H1 (cell line): ENCODE data around the gene KLHL9. TPM values are rescaled to one million over a fixed set of nuclear protein-coding genes. Genes with fewer than 3 reads are reported as not detected.

Experiments used
- CTCF ChIA-PET: fragments of 300-600 bp; sonication (Branson Sonifier 250); formaldehyde crosslinking; loops from one replicate; lab custom pipeline; 2021; ENCODE audit not compliant: partially characterized antibody; lab: Charles Lee
- POLR2A ChIA-PET: fragments of 300-600 bp; sonication (Branson Sonifier 250); formaldehyde crosslinking; loops from one replicate; lab custom pipeline; 2021; ENCODE audit warnings: inconsistent platforms; ENCODE audit not compliant: partially characterized antibody; lab: Charles Lee
- DNase-seq, 2 experiments: peaks; one replicate each; pipeline versions ENCODE4 v3.0.0 to v3.0.0-alpha.2; 2010 to 2022; ENCODE audit warnings: low spot score in 2 of 2, low read depth in 1 of 2, mixed read lengths in 1 of 2
- FAIRE-seq: peaks from 2 replicates; lab custom pipeline; 2011; peaks lifted over from hg19 to GRCh38; lab: Jason Lieb, UNC
- H2AFZ ChIP-seq: 2 replicates; pipeline ENCODE4 v1.8.1; 2012; ENCODE audit warnings: low read length, inconsistent platforms
- H2AK5ac ChIP-seq: 2 replicates; pipeline ENCODE4 v1.6.1; 2013; ENCODE audit warnings: low read depth, low read length
- H2BK120ac ChIP-seq: replicated peaks from 2 replicates; pipeline ENCODE3; 2013; ENCODE audit warnings: low read depth, low read length, inconsistent platforms
- H2BK12ac ChIP-seq: 2 replicates; pipeline ENCODE4 v1.6.1; 2013; ENCODE audit warnings: low read depth, low read length
- H2BK15ac ChIP-seq: 2 replicates; pipeline ENCODE4 v1.6.1; 2013; ENCODE audit warnings: low read length
- H2BK20ac ChIP-seq: 2 replicates; pipeline ENCODE4 v1.6.1; 2013; ENCODE audit warnings: low read length
- H2BK5ac ChIP-seq: 2 replicates; pipeline ENCODE4 v1.6.1; 2013; ENCODE audit warnings: low read depth, low read length
- H3K14ac ChIP-seq: 2 replicates; pipeline ENCODE4 v1.6.1; 2013; ENCODE audit warnings: inconsistent platforms; ENCODE audit not compliant: insufficient read length
- H3K18ac ChIP-seq: 2 replicates; pipeline ENCODE4 v1.6.1; 2013; ENCODE audit warnings: low read length; ENCODE audit errors: extremely low read depth
- H3K23ac ChIP-seq: 2 replicates; pipeline ENCODE4 v1.6.1; 2013; ENCODE audit warnings: inconsistent platforms; ENCODE audit not compliant: insufficient read length
- H3K23me2 ChIP-seq: 2 replicates; pipeline ENCODE4 v1.6.1; 2013; ENCODE audit warnings: low read depth, low read length
- H3K27ac ChIP-seq: 2 replicates; pipeline ENCODE4 v1.6.1; 2011; ENCODE audit warnings: low read depth, low read length, inconsistent platforms
- H3K27me3 ChIP-seq, 4 experiments: replicated peaks in 1 of 4; 1 replicate in 1 of 4; 2 replicates in 3 of 4; pipeline versions ENCODE4 v1.6.1 to v1.8.1; 2011 to 2013; ENCODE audit warnings: low read length in 3 of 4, mild to moderate bottlenecking in 3 of 4, inconsistent platforms in 2 of 4, mixed read lengths in 2 of 4, moderate library complexity in 1 of 4; ENCODE audit not compliant: control insufficient read depth in 3 of 4, insufficient read depth in 3 of 4; ENCODE audit errors: extremely low read depth in 1 of 4
- H3K36me3 ChIP-seq, 4 experiments: 2 replicates each; pipeline versions ENCODE4 v1.6.1 to v1.8.1; 2011 to 2013; ENCODE audit warnings: mild to moderate bottlenecking in 4 of 4, low read length in 3 of 4, moderate library complexity in 2 of 4, control low read depth in 1 of 4, inconsistent platforms in 1 of 4; ENCODE audit not compliant: insufficient read depth in 4 of 4, control insufficient read depth in 2 of 4
- H3K4ac ChIP-seq: replicated peaks from 2 replicates; pipeline ENCODE3; 2013; ENCODE audit warnings: low read length, low read depth, mixed read lengths, inconsistent platforms; ENCODE audit not compliant: insufficient read length
- H3K4me1 ChIP-seq, 4 experiments: replicated peaks in 1 of 4; 1 replicate in 1 of 4; 2 replicates in 3 of 4; pipeline versions ENCODE4 v1.6.1 to v1.8.1; 2011 to 2013; ENCODE audit warnings: low read length in 3 of 4, inconsistent platforms in 2 of 4, mixed read lengths in 1 of 4; ENCODE audit not compliant: insufficient read depth in 4 of 4, control insufficient read depth in 3 of 4
- H3K4me2 ChIP-seq, 2 experiments: 2 replicates each; pipeline versions ENCODE4 v1.6.1 to v1.8.1; 2011 to 2013; ENCODE audit warnings: low read depth in 2 of 2, low read length in 2 of 2, control low read depth in 1 of 2, inconsistent platforms in 1 of 2, mild to moderate bottlenecking in 1 of 2; ENCODE audit not compliant: insufficient read depth in 1 of 2
- H3K4me3 ChIP-seq, 4 experiments: fragments of 200-600, 300-600 bp in 1 of 4; sonication (generic), shearing (Covaris generic), sonication (Bioruptor Twin) in 1 of 4; 2 replicates each; pipeline versions ENCODE4 v1.5.1 to v1.8.1; 2011 to 2016; ENCODE audit warnings: low read length in 4 of 4, low read depth in 3 of 4, control low read depth in 2 of 4, inconsistent platforms in 2 of 4, mild to moderate bottlenecking in 2 of 4, mixed read lengths in 1 of 4, moderate library complexity in 1 of 4; ENCODE audit not compliant: insufficient read depth in 2 of 4; ENCODE audit errors: extremely low read depth in 1 of 4
- H3K56ac ChIP-seq: replicated peaks from 2 replicates; pipeline ENCODE3; 2013; ENCODE audit warnings: low read depth, mild to moderate bottlenecking, mixed read lengths, low read length, inconsistent platforms; ENCODE audit not compliant: insufficient read length
- H3K79me1 ChIP-seq: 2 replicates; pipeline ENCODE4 v1.6.1; 2013; ENCODE audit warnings: low read depth, low read length, control low read depth
- H3K79me2 ChIP-seq, 2 experiments: 2 replicates each; pipeline versions ENCODE4 v1.6.1 to v1.8.1; 2012 to 2013; ENCODE audit warnings: low read length in 2 of 2, mild to moderate bottlenecking in 2 of 2, inconsistent platforms in 1 of 2; ENCODE audit not compliant: insufficient read depth in 2 of 2, control insufficient read depth in 1 of 2
- H3K9ac ChIP-seq, 4 experiments: replicated peaks in 1 of 4; 1 replicate in 1 of 4; 2 replicates in 3 of 4; pipeline versions ENCODE4 v1.6.1 to v1.8.1; 2011 to 2013; ENCODE audit warnings: low read depth in 3 of 4, low read length in 3 of 4, control low read depth in 2 of 4, mild to moderate bottlenecking in 2 of 4, moderate library complexity in 2 of 4, inconsistent platforms in 1 of 4; ENCODE audit errors: extremely low read depth in 1 of 4
- H3K9me3 ChIP-seq, 2 experiments: 2 replicates each; pipeline versions ENCODE4 v1.6.1 to v1.8.1; 2012 to 2013; ENCODE audit warnings: mild to moderate bottlenecking in 2 of 2, moderate library complexity in 2 of 2, control low read depth in 1 of 2, inconsistent platforms in 1 of 2, low read depth in 1 of 2, low read length in 1 of 2, mixed read lengths in 1 of 2; ENCODE audit not compliant: insufficient read depth in 2 of 2
- H4K20me1 ChIP-seq, 2 experiments: replicated peaks in 1 of 2; 2 replicates each; pipeline versions ENCODE3 to v1.8.1; 2011 to 2013; ENCODE audit warnings: inconsistent platforms in 2 of 2, low read length in 2 of 2, mild to moderate bottlenecking in 1 of 2; ENCODE audit not compliant: insufficient read depth in 2 of 2, control insufficient read depth in 1 of 2
- H4K5ac ChIP-seq: 2 replicates; pipeline ENCODE4 v1.6.1; 2013; ENCODE audit warnings: low read length, low read depth, mixed read lengths, inconsistent platforms; ENCODE audit not compliant: insufficient read length
- H4K8ac ChIP-seq: 2 replicates; pipeline ENCODE4 v1.8.0; 2013; ENCODE audit warnings: mild to moderate bottlenecking, moderate library complexity, low read length, inconsistent platforms; ENCODE audit not compliant: insufficient read depth; ENCODE audit errors: extremely low read depth
- H4K91ac ChIP-seq: replicated peaks from 2 replicates; pipeline ENCODE3; 2013; ENCODE audit warnings: low read length, mixed read lengths, inconsistent platforms; ENCODE audit not compliant: insufficient read length
- CBX5 ChIP-seq: fragments of 300-800, 300-1000 bp; sonication (generic); IDR thresholded peaks from 2 replicates; pipeline ENCODE4 v1.7.1; 2016; ENCODE audit warnings: antibody characterized with exemption, low read length, low read depth
- CHD1 ChIP-seq: IDR thresholded peaks from 2 replicates; pipeline ENCODE4 v1.6.1; 2012; ENCODE audit warnings: low read depth, low read length, improper control_type of control experiment
- CTCF ChIP-seq, 3 experiments: IDR thresholded peaks; 1 replicate in 2 of 3; 2 replicates in 1 of 3; pipeline versions ENCODE4 v1.5.1 to v1.6.1; 2011; ENCODE audit warnings: low read length in 3 of 3, mild to moderate bottlenecking in 3 of 3, inconsistent platforms in 2 of 3, low read depth in 1 of 3, moderate library complexity in 1 of 3; ENCODE audit not compliant: insufficient read depth in 1 of 3; ENCODE audit errors: control extremely low read depth in 1 of 3
- HDAC6 ChIP-seq: IDR thresholded peaks from one replicate; pipeline ENCODE4 v1.7.1; 2012; ENCODE audit warnings: low read depth, mild to moderate bottlenecking, inconsistent platforms, low read length, moderate library complexity
- JUN ChIP-seq: IDR thresholded peaks from 2 replicates; pipeline ENCODE4 v1.6.1; 2011; ENCODE audit warnings: low read depth, mild to moderate bottlenecking, improper control_type of control experiment, low read length
- POLR2AphosphoS5 ChIP-seq: IDR thresholded peaks from 2 replicates; pipeline ENCODE4 v1.6.1; 2011; ENCODE audit warnings: low read depth, low read length
- RAD21 ChIP-seq, 2 experiments: IDR thresholded peaks in 1 of 2; conservative IDR thresholded peaks in 1 of 2; 2 replicates each; pipeline ENCODE4 v1.6.1; 2011; ENCODE audit warnings: low read depth in 2 of 2, low read length in 2 of 2, improper control_type of control experiment in 1 of 2, inconsistent platforms in 1 of 2, mild to moderate bottlenecking in 1 of 2, moderate library complexity in 1 of 2
- SIN3A ChIP-seq, 2 experiments: IDR thresholded peaks in 1 of 2; conservative IDR thresholded peaks in 1 of 2; 2 replicates each; pipeline ENCODE4 v1.6.1; 2011 to 2012; ENCODE audit warnings: low read length in 2 of 2, improper control_type of control experiment in 1 of 2, low read depth in 1 of 2, mild to moderate bottlenecking in 1 of 2
- USF2 ChIP-seq: IDR thresholded peaks from 2 replicates; pipeline ENCODE4 v1.6.1; 2011; ENCODE audit warnings: low read length, improper control_type of control experiment
- WGBS, 2 experiments: shearing (Covaris generic) in 1 of 2; methylation state at CpG; one replicate each; pipeline versions ENCODE4 v1.1.6 to v1.1.7; 2013 to 2015; ENCODE audit warnings: low lambda C conversion rate in 2 of 2, mixed read lengths in 2 of 2, inconsistent platforms in 1 of 2, low coverage in 1 of 2, missing lambda C conversion rate in 1 of 2; ENCODE audit not compliant: insufficient replicate concordance in 2 of 2, insufficient coverage in 1 of 2, insufficient read length in 1 of 2; ENCODE audit errors: extremely low coverage in 1 of 2, missing lambda C conversion rate in 1 of 2; 5-methylcytosine and 5-hydroxymethylcytosine counted together
- polyA plus RNA-seq, 7 experiments: library from polyadenylated mRNA; depleted of rRNA in 3 of 7; stranded (reverse) in 5 of 7; unstranded in 2 of 7; fragments of >200 nt in 5 of 7; fragments of 200-250 nt in 2 of 7; gene quantifications; 1 replicate in 5 of 7; 2 replicates in 1 of 7; 4 replicates in 1 of 7; pipeline versions ENCODE4 v1.2.1 to v1.2.3, GENCODE V29; 2011 to 2013; ENCODE audit warnings: missing spikeins in 2 of 7, mixed read lengths in 2 of 7
- total RNA-seq: library from RNA; stranded (reverse); fragmentation: NEBNext Ultra II Directional; extraction: Animal tissue kit (Norgen Biotek cat#: 25700); gene quantifications from 2 replicates; pipeline ENCODE4 v1.2.1, GENCODE V29; 2021
- TF ChIP-seq, protein P1 (sequence below): IDR thresholded peaks from 2 replicates; pipeline ENCODE4 v1.6.1; 2011; ENCODE audit warnings: low read depth, mild to moderate bottlenecking, low read length; ENCODE audit not compliant: insufficient read depth

The KLHL9 gene
- total and polyA plus RNA-seq, 2 of the 8 experiments (the other 6 are each of a cell fraction or from before 2014, with no cell fraction given): 4.9 to 15.7 TPM

DNA sequence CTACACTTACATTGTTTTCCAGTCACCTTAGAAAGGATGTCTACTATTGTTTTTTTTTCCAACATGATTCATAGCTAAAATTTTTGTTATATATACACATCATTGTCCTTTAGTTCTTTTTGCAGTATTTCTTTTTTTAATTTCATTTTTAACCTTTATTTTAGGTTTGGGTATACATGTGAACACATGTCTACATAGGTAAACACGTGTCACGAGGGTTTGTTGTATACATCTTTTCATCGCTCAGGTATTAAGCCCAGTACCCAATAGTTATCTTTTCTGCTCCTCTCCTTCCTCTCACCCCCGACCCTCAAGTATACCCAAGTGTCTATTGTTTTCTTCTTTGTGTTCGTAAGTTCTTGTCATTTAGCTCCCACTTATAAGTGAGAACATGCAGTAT, 49.1 kb downstream of the KLHL9 start:
- H2BK12ac ChIP-seq: no peak overlapping the region
- ChIA-PET CTCF (no interaction called here), POLR2A (no interaction called here)
- no peak overlapping the region for H2AK5ac ChIP-seq
- H3K36me3 ChIP-seq: no peaks in the 10 kb centered on the region
- no peak for FAIRE-seq
- no peak overlapping the region for H2BK120ac ChIP-seq
- no peak overlapping the region for H2BK5ac ChIP-seq
- H3K18ac ChIP-seq: no peak overlapping the region
- H4K91ac ChIP-seq: no peak overlapping the region
- no peak overlapping the region for H2BK20ac ChIP-seq
- no peak overlapping the region for H2BK15ac ChIP-seq
- H3K79me2 ChIP-seq: no peaks in the 10 kb centered on the region
- H3K4me3 ChIP-seq: no peak overlapping the region
- no peaks in the 10 kb centered on the region for H3K23me2 ChIP-seq
- H3K4ac ChIP-seq: no peak overlapping the region
- no peak overlapping the region for H3K9ac ChIP-seq
- H3K27ac ChIP-seq: no peak overlapping the region
- no peak for DNase-seq
- H3K4me1 ChIP-seq: no peaks in the 10 kb centered on the region
- no peaks in the 10 kb centered on the region for H4K20me1 ChIP-seq
- WGBS, 2 experiments: 86% methylated on average over 5 of the region's 5 CpGs; no CpG with 5 or more reads in 1 of the 2 experiments
- no peak overlapping the region for H3K4me2 ChIP-seq
- H3K23ac ChIP-seq: no peak overlapping the region
- H3K27me3 ChIP-seq: no peaks in the 10 kb centered on the region; a peak in 1 of 7 replicates
- no peak overlapping the region for H4K5ac ChIP-seq
- no peak overlapping the region for H3K14ac ChIP-seq
- no peak overlapping the region for H4K8ac ChIP-seq
- H3K79me1 ChIP-seq: no peaks in the 10 kb centered on the region
- H2AFZ ChIP-seq: no peak overlapping the region
- no peak overlapping the region for H3K56ac ChIP-seq
- H3K9me3 ChIP-seq: no peaks in the 10 kb centered on the region
- TF ChIP-seq, protein P1, sequence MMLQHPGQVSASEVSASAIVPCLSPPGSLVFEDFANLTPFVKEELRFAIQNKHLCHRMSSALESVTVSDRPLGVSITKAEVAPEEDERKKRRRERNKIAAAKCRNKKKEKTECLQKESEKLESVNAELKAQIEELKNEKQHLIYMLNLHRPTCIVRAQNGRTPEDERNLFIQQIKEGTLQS: no peak
- TF ChIP-seq CTCF (IDR thresholded peaks at IDR 0.05; ENCODE audit: control extremely low read depth in 1 of 3, insufficient read depth in 1 of 3, low read depth in 1 of 3, low read length in 3 of 3) (no peak), HDAC6 (no peak), CBX5 (no peak), CHD1 (no peak), JUN (no peak), RAD21 (IDR thresholded peaks at IDR 0.05 in 1 of 2, conservative IDR thresholded peaks at IDR 0.05 in 1 of 2; ENCODE audit: low read depth in 2 of 2, low read length in 2 of 2) (no peak), SIN3A (conservative IDR thresholded peaks at IDR 0.05 in 1 of 2, IDR thresholded peaks at IDR 0.05 in 1 of 2; ENCODE audit: low read depth in 1 of 2, low read length in 2 of 2) (no peak), POLR2AphosphoS5 (no peak), USF2 (no peak)
